ENCODE measurements around the gene INPP5K.

The INPP5K gene

GRCh38 chr17:1474402-1475189, 41.8 kb downstream of the INPP5K start:
- H3K36me3 ChIP-seq (ENCODE audit: control insufficient read depth, insufficient read depth, low read length), result peaks cover 4% of the 10 kb centered on the region
- H3K4me1 ChIP-seq (ENCODE audit: control insufficient read depth, insufficient read depth, low read length), result peaks cover 12% of the 10 kb centered on the region
- WGBS, 2 experiments, result 86 to 87% methylated on average over 31 of the region's 31 CpGs
- no peak overlapping the region for H3K4me3 ChIP-seq (ENCODE audit: insufficient read depth, low read depth, low read length)
- H3K27me3 ChIP-seq (ENCODE audit: control insufficient read depth, insufficient read depth, low read length, poor library complexity, severe bottlenecking), result no peaks in the 10 kb centered on the region
- H3K27ac ChIP-seq (ENCODE audit: insufficient read depth, low read depth, low read length, poor library complexity, severe bottlenecking), result no peak overlapping the region
- H3K9me3 ChIP-seq (ENCODE audit: control insufficient read depth, low read length), result no peaks in the 10 kb centered on the region

GRCh38 chr17:1473841-1474240, 42.6 kb downstream of the INPP5K start:
- H3K27me3 ChIP-seq (ENCODE audit: control insufficient read depth, insufficient read depth, low read length, poor library complexity, severe bottlenecking), result no peaks in the 10 kb centered on the region
- 90 to 91% methylated on average over 10 of the region's 10 CpGs for WGBS, 2 experiments
- no peaks in the 10 kb centered on the region for H3K9me3 ChIP-seq (ENCODE audit: control insufficient read depth, low read length)
- no peak overlapping the region for H3K4me3 ChIP-seq (ENCODE audit: insufficient read depth, low read depth, low read length)
- H3K27ac ChIP-seq (ENCODE audit: insufficient read depth, low read depth, low read length, poor library complexity, severe bottlenecking), result no peak overlapping the region
- peaks cover 4% of the 10 kb centered on the region for H3K36me3 ChIP-seq (ENCODE audit: control insufficient read depth, insufficient read depth, low read length)
- peaks cover 12% of the 10 kb centered on the region for H3K4me1 ChIP-seq (ENCODE audit: control insufficient read depth, insufficient read depth, low read length)

- Histone ChIP-seq H3K9me3 (ENCODE audit: control insufficient read depth, low read length) (no peaks in the 10 kb centered on the region), H3K4me1 (ENCODE audit: control insufficient read depth, insufficient read depth, low read length) (peaks cover 16% of the 10 kb centered on the region), H3K4me3 (ENCODE audit: insufficient read depth, low read depth, low read length) (no peak overlapping the region), H3K36me3 (ENCODE audit: control insufficient read depth, insufficient read depth, low read length) (peaks cover 4% of the 10 kb centered on the region), H3K27me3 (ENCODE audit: control insufficient read depth, insufficient read depth, low read length, poor library complexity, severe bottlenecking) (no peaks in the 10 kb centered on the region), H3K27ac (ENCODE audit: insufficient read depth, low read depth, low read length, poor library complexity, severe bottlenecking) (no peak overlapping the region)
- WGBS, 2 experiments, result 71 to 75% methylated on average over 11 of the region's 11 CpGs
Measured at GRCh38 chr17:1473170-1473569, 43.2 kb downstream of the INPP5K start.

- Histone ChIP-seq H3K27me3 (ENCODE audit: control insufficient read depth, insufficient read depth, low read length, poor library complexity, severe bottlenecking) (no peaks in the 10 kb centered on the region), H3K4me1 (ENCODE audit: control insufficient read depth, insufficient read depth, low read length) (peaks cover 21% of the 10 kb centered on the region), H3K27ac (ENCODE audit: insufficient read depth, low read depth, low read length, poor library complexity, severe bottlenecking) (peak overlapping the region; percentile 33), H3K36me3 (ENCODE audit: control insufficient read depth, insufficient read depth, low read length) (peaks cover under 1% of the 10 kb centered on the region), H3K4me3 (ENCODE audit: insufficient read depth, low read depth, low read length) (no peak overlapping the region), H3K9me3 (ENCODE audit: control insufficient read depth, low read length) (no peaks in the 10 kb centered on the region)
- 89 to 90% methylated on average over 42 of the region's 42 CpGs for WGBS, 2 experiments
Measured at GRCh38 chr17:1471911-1472821, 44.2 kb downstream of the INPP5K start.

- Histone ChIP-seq H3K27ac (ENCODE audit: insufficient read depth, low read depth, low read length, poor library complexity, severe bottlenecking) (no peak overlapping the region), H3K4me1 (ENCODE audit: control insufficient read depth, insufficient read depth, low read length) (peaks cover 21% of the 10 kb centered on the region), H3K4me3 (ENCODE audit: insufficient read depth, low read depth, low read length) (no peak overlapping the region), H3K9me3 (ENCODE audit: control insufficient read depth, low read length) (no peaks in the 10 kb centered on the region), H3K27me3 (ENCODE audit: control insufficient read depth, insufficient read depth, low read length, poor library complexity, severe bottlenecking) (no peaks in the 10 kb centered on the region), H3K36me3 (ENCODE audit: control insufficient read depth, insufficient read depth, low read length) (peaks cover 4% of the 10 kb centered on the region)
- 95 to 96% methylated on average over 15 of the region's 15 CpGs for WGBS, 2 experiments
Measured at GRCh38 chr17:1471490-1471889, 44.9 kb downstream of the INPP5K start.

GRCh38 chr17:1470755-1471462, 45.5 kb downstream of the INPP5K start:
- no peak overlapping the region for H3K27ac ChIP-seq (ENCODE audit: insufficient read depth, low read depth, low read length, poor library complexity, severe bottlenecking)
- H3K9me3 ChIP-seq (ENCODE audit: control insufficient read depth, low read length), result no peaks in the 10 kb centered on the region
- WGBS, 2 experiments, result 92% methylated on average over 25 of the region's 25 CpGs
- peaks cover 21% of the 10 kb centered on the region for H3K4me1 ChIP-seq (ENCODE audit: control insufficient read depth, insufficient read depth, low read length)
- H3K27me3 ChIP-seq (ENCODE audit: control insufficient read depth, insufficient read depth, low read length, poor library complexity, severe bottlenecking), result no peaks in the 10 kb centered on the region
- no peak overlapping the region for H3K4me3 ChIP-seq (ENCODE audit: insufficient read depth, low read depth, low read length)
- peaks cover 4% of the 10 kb centered on the region for H3K36me3 ChIP-seq (ENCODE audit: control insufficient read depth, insufficient read depth, low read length)

- H3K27me3 ChIP-seq (ENCODE audit: control insufficient read depth, insufficient read depth, low read length, poor library complexity, severe bottlenecking), result no peaks in the 10 kb centered on the region
- 91 to 92% methylated on average over 33 of the region's 33 CpGs for WGBS, 2 experiments
- no peaks in the 10 kb centered on the region for H3K9me3 ChIP-seq (ENCODE audit: control insufficient read depth, low read length)
- H3K27ac ChIP-seq (ENCODE audit: insufficient read depth, low read depth, low read length, poor library complexity, severe bottlenecking), result no peak overlapping the region
- H3K36me3 ChIP-seq (ENCODE audit: control insufficient read depth, insufficient read depth, low read length), result peaks cover 7% of the 10 kb centered on the region
- no peak overlapping the region for H3K4me3 ChIP-seq (ENCODE audit: insufficient read depth, low read depth, low read length)
- peaks cover 21% of the 10 kb centered on the region for H3K4me1 ChIP-seq (ENCODE audit: control insufficient read depth, insufficient read depth, low read length)
Measured at GRCh38 chr17:1470071-1470754, 46.2 kb downstream of the INPP5K start.

- Histone ChIP-seq H3K27ac (ENCODE audit: insufficient read depth, low read depth, low read length, poor library complexity, severe bottlenecking) (no peak overlapping the region), H3K4me3 (ENCODE audit: insufficient read depth, low read depth, low read length) (no peak overlapping the region), H3K36me3 (ENCODE audit: control insufficient read depth, insufficient read depth, low read length) (peaks cover 9% of the 10 kb centered on the region), H3K9me3 (ENCODE audit: control insufficient read depth, low read length) (no peaks in the 10 kb centered on the region), H3K27me3 (ENCODE audit: control insufficient read depth, insufficient read depth, low read length, poor library complexity, severe bottlenecking) (no peaks in the 10 kb centered on the region), H3K4me1 (ENCODE audit: control insufficient read depth, insufficient read depth, low read length) (peaks cover 17% of the 10 kb centered on the region)
- WGBS, 2 experiments, result 63 to 68% methylated on average over 28 of the region's 28 CpGs
Measured at GRCh38 chr17:1469231-1469852, 47.1 kb downstream of the INPP5K start.

GRCh38 chr17:1467898-1468492, 48.4 kb downstream of the INPP5K start:
- peaks cover 9% of the 10 kb centered on the region for H3K36me3 ChIP-seq (ENCODE audit: control insufficient read depth, insufficient read depth, low read length)
- H3K27ac ChIP-seq (ENCODE audit: insufficient read depth, low read depth, low read length, poor library complexity, severe bottlenecking), result peak overlapping the region; percentile 36
- no peaks in the 10 kb centered on the region for H3K27me3 ChIP-seq (ENCODE audit: control insufficient read depth, insufficient read depth, low read length, poor library complexity, severe bottlenecking)
- 78 to 81% methylated on average over 21 of the region's 21 CpGs for WGBS, 2 experiments
- no peak overlapping the region for H3K4me3 ChIP-seq (ENCODE audit: insufficient read depth, low read depth, low read length)
- H3K9me3 ChIP-seq (ENCODE audit: control insufficient read depth, low read length), result no peaks in the 10 kb centered on the region
- peaks cover 17% of the 10 kb centered on the region for H3K4me1 ChIP-seq (ENCODE audit: control insufficient read depth, insufficient read depth, low read length)

Data from ectodermal cell (in vitro differentiated cells).